ENCODE results near the gene CCM2L.

DNA sequence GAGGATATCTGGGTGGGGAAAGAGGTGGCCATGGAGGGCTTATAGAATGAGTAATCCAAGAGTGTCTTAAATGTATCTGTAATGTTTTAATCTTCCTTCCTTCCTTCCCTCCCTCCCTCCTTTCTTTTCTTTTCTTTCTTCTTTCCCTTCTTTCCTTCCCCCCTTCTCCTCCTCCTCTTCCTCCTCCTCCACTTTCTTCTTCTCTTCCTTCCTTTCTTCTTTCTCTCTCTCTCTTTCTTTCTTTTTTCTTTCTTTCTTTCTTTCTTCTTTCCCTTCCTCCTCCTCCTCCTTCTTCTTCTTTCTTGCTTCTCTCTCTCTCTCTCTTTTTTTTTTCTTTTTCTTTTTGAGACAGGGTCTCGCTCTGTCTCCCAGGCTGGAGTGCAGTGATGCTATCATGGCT is 49.0 kb downstream of the CCM2L start:
- TF ChIP-seq, protein P1, sequence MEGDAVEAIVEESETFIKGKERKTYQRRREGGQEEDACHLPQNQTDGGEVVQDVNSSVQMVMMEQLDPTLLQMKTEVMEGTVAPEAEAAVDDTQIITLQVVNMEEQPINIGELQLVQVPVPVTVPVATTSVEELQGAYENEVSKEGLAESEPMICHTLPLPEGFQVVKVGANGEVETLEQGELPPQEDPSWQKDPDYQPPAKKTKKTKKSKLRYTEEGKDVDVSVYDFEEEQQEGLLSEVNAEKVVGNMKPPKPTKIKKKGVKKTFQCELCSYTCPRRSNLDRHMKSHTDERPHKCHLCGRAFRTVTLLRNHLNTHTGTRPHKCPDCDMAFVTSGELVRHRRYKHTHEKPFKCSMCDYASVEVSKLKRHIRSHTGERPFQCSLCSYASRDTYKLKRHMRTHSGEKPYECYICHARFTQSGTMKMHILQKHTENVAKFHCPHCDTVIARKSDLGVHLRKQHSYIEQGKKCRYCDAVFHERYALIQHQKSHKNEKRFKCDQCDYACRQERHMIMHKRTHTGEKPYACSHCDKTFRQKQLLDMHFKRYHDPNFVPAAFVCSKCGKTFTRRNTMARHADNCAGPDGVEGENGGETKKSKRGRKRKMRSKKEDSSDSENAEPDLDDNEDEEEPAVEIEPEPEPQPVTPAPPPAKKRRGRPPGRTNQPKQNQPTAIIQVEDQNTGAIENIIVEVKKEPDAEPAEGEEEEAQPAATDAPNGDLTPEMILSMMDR (IDR thresholded peaks at IDR 0.05), result no peak
- TF ChIP-seq ESRRA (IDR thresholded peaks at IDR 0.05; ENCODE audit: borderline replicate concordance, low read length) (no peak), CHD2 (IDR thresholded peaks at IDR 0.05; ENCODE audit: low read length, partially characterized antibody) (no peak), RFX5 (IDR thresholded peaks at IDR 0.05) (no peak), RCOR1 (IDR thresholded peaks at IDR 0.05; ENCODE audit: low read depth, low read length) (no peak), RAD21 (conservative IDR thresholded peaks at IDR 0.05 in 1 of 2, IDR thresholded peaks at IDR 0.05 in 1 of 2) (no peak), CEBPB (IDR thresholded peaks at IDR 0.05) (no peak), JUNB (IDR thresholded peaks at IDR 0.05) (no peak), POLR2A (IDR thresholded peaks at IDR 0.05; ENCODE audit: low read length) (no peak)
- TF ChIP-seq, protein P2, sequence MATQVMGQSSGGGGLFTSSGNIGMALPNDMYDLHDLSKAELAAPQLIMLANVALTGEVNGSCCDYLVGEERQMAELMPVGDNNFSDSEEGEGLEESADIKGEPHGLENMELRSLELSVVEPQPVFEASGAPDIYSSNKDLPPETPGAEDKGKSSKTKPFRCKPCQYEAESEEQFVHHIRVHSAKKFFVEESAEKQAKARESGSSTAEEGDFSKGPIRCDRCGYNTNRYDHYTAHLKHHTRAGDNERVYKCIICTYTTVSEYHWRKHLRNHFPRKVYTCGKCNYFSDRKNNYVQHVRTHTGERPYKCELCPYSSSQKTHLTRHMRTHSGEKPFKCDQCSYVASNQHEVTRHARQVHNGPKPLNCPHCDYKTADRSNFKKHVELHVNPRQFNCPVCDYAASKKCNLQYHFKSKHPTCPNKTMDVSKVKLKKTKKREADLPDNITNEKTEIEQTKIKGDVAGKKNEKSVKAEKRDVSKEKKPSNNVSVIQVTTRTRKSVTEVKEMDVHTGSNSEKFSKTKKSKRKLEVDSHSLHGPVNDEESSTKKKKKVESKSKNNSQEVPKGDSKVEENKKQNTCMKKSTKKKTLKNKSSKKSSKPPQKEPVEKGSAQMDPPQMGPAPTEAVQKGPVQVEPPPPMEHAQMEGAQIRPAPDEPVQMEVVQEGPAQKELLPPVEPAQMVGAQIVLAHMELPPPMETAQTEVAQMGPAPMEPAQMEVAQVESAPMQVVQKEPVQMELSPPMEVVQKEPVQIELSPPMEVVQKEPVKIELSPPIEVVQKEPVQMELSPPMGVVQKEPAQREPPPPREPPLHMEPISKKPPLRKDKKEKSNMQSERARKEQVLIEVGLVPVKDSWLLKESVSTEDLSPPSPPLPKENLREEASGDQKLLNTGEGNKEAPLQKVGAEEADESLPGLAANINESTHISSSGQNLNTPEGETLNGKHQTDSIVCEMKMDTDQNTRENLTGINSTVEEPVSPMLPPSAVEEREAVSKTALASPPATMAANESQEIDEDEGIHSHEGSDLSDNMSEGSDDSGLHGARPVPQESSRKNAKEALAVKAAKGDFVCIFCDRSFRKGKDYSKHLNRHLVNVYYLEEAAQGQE (IDR thresholded peaks at IDR 0.05), result no peak
- TF ChIP-seq, protein P3, sequence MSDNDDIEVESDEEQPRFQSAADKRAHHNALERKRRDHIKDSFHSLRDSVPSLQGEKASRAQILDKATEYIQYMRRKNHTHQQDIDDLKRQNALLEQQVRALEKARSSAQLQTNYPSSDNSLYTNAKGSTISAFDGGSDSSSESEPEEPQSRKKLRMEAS (IDR thresholded peaks at IDR 0.05), result no peak
- TF ChIP-seq, protein P4, sequence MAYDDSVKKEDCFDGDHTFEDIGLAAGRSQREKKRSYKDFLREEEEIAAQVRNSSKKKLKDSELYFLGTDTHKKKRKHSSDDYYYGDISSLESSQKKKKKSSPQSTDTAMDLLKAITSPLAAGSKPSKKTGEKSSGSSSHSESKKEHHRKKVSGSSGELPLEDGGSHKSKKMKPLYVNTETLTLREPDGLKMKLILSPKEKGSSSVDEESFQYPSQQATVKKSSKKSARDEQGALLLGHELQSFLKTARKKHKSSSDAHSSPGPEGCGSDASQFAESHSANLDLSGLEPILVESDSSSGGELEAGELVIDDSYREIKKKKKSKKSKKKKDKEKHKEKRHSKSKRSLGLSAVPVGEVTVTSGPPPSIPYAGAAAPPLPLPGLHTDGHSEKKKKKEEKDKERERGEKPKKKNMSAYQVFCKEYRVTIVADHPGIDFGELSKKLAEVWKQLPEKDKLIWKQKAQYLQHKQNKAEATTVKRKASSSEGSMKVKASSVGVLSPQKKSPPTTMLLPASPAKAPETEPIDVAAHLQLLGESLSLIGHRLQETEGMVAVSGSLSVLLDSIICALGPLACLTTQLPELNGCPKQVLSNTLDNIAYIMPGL (CRISPR knock-in tag; IDR thresholded peaks at IDR 0.05; ENCODE audit: borderline replicate concordance), result no peak
